Measurements from ENCODE around the gene GALNT9. TPM values are rescaled to one million over a fixed set of nuclear protein-coding genes. Genes with fewer than 3 reads are reported as not detected.

The GALNT9 gene
- total and polyA plus RNA-seq, 7 donors, result 0.28 to 5.0 (median 2.8) TPM; not detected in 2

- Histone ChIP-seq H3K36me3 (no peaks in the 10 kb centered on the region), H3K4me3 (no peak overlapping the region), H3K4me1 (no peaks in the 10 kb centered on the region), H3K27me3 (peaks cover 11 to 52% (median 27%) of the 10 kb centered on the region in 3 donors), H3K9me3 (no peaks in the 10 kb centered on the region), H3K27ac (no peak overlapping the region)
- TF ChIP-seq POLR2AphosphoS5 (IDR thresholded peaks at IDR 0.05), result peak in 1 of 4 donors; percentile 11
- TF ChIP-seq POLR2A (IDR thresholded peaks at IDR 0.05), result no peak
- DNase-seq, result peak; percentile 66
- WGBS, 2 donors, result 80 to 81% methylated on average over 31 of the region's 31 CpGs
- intact Hi-C loops (cut with DNase I), result no loop called here
Observed at GRCh38 chr12:132367071-132367851, 37.9 kb upstream of the GALNT9 start.

DNA sequence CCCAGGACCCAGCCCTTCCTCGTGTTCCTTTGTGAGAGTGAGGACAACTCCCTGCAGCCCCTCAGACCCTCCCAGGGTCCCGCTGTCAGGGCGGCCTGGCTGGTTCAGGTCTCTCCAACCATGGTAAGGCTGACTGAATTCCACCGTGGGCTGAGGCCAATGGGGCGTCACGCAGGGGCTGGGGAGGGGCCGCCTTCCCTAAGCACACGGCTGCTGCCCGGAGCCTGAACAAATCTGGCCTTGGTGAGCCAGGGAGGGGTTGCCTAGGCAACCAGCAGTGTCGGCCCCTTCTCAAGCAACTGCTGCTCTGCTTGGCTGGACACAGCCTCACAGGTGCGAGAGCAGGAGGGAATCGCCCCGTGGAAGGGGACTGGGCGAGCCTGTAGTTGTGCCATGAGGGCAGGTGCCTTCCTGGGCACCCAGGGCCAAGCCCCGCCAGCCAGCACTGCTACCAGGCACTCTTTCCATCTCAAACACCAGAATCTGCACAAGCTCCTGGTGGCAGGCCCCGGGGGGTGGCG lies 37.0 kb upstream of the GALNT9 start:
- no peak overlapping the region for H3K27ac ChIP-seq
- H3K9me3 ChIP-seq, result no peaks in the 10 kb centered on the region
- H3K36me3 ChIP-seq, result no peaks in the 10 kb centered on the region
- 42 to 60% methylated on average over 17 of the region's 17 CpGs for WGBS, 2 donors
- TF ChIP-seq, protein P1, sequence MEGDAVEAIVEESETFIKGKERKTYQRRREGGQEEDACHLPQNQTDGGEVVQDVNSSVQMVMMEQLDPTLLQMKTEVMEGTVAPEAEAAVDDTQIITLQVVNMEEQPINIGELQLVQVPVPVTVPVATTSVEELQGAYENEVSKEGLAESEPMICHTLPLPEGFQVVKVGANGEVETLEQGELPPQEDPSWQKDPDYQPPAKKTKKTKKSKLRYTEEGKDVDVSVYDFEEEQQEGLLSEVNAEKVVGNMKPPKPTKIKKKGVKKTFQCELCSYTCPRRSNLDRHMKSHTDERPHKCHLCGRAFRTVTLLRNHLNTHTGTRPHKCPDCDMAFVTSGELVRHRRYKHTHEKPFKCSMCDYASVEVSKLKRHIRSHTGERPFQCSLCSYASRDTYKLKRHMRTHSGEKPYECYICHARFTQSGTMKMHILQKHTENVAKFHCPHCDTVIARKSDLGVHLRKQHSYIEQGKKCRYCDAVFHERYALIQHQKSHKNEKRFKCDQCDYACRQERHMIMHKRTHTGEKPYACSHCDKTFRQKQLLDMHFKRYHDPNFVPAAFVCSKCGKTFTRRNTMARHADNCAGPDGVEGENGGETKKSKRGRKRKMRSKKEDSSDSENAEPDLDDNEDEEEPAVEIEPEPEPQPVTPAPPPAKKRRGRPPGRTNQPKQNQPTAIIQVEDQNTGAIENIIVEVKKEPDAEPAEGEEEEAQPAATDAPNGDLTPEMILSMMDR (IDR thresholded peaks at IDR 0.05), result no peak
- TF ChIP-seq POLR2AphosphoS5 (IDR thresholded peaks at IDR 0.05) (no peak), EP300 (IDR thresholded peaks at IDR 0.05) (no peak), POLR2A (IDR thresholded peaks at IDR 0.05) (no peak)
- H3K4me3 ChIP-seq, result no peak overlapping the region
- H3K27me3 ChIP-seq, result peaks cover 4 to 43% (median 19%) of the 10 kb centered on the region in 3 donors
- no peaks in the 10 kb centered on the region for H3K4me1 ChIP-seq
- intact Hi-C loops (cut with DNase I), result no loop called here
- DNase-seq, result peak; percentile 42

GRCh38 chr12:132365226-132365625 lies 35.8 kb upstream of the GALNT9 start:
- H3K36me3 ChIP-seq, result no peaks in the 10 kb centered on the region
- no peak for TF ChIP-seq POLR2AphosphoS5 (IDR thresholded peaks at IDR 0.05)
- no peak for TF ChIP-seq POLR2A (IDR thresholded peaks at IDR 0.05)
- TF ChIP-seq, protein P1 (IDR thresholded peaks at IDR 0.05), result no peak
- TF ChIP-seq EP300 (IDR thresholded peaks at IDR 0.05), result no peak
- no peaks in the 10 kb centered on the region for H3K4me1 ChIP-seq
- peaks cover 0 to 32% (median 8%) of the 10 kb centered on the region in 3 donors for H3K27me3 ChIP-seq
- H3K4me3 ChIP-seq, result no peak overlapping the region
- intact Hi-C loops (cut with DNase I), result no loop called here
- whole genome bisulfite sequencing, 2 donors, result 93% methylated on average over 10 of the region's 10 CpGs
- no peak for DNase-seq
- H3K27ac ChIP-seq, result no peak overlapping the region
- no peaks in the 10 kb centered on the region for H3K9me3 ChIP-seq

DNA sequence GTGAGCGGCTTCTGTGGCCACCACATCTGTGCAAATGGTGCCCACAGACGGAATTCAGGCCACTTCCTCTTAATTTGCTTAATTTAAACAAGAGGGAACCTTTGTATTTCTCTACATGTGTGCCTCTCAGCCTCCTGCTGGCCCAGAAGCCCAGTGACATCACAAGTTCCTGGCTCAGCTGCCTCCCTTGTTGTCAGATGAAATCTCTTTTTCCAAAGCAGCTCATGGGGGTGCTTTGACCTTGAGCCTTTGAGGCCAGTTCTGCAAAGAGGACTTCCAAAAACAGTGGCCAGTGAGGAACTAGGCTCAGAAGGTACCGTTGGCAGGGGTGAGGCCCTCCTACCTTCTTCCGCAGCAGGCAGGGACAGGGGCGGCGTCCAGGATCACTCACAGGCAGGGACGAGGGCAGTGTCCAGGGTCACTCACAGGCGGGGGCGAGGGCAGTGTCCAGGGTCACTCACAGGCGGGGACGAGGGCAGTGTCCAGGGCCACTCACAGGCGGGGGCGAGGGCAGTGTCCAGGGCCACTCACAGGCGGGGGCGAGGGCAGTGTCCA lies 35.0 kb upstream of the GALNT9 start:
- no peak overlapping the region for H3K4me3 ChIP-seq
- no peaks in the 10 kb centered on the region for H3K9me3 ChIP-seq
- DNase-seq, result no peak
- WGBS, 2 donors, result 75 to 76% methylated on average over 15 of the region's 15 CpGs
- intact Hi-C loops (cut with DNase I), result no loop called here
- no peaks in the 10 kb centered on the region for H3K36me3 ChIP-seq
- H3K27me3 ChIP-seq, result peaks cover 0 to 23% (median 0%) of the 10 kb centered on the region in 3 donors
- H3K27ac ChIP-seq, result no peak overlapping the region
- no peaks in the 10 kb centered on the region for H3K4me1 ChIP-seq
- TF ChIP-seq EP300 (IDR thresholded peaks at IDR 0.05) (no peak), POLR2A (IDR thresholded peaks at IDR 0.05) (no peak), POLR2AphosphoS5 (IDR thresholded peaks at IDR 0.05) (no peak)
- TF ChIP-seq, protein P1 (IDR thresholded peaks at IDR 0.05), result no peak

- Histone ChIP-seq H3K27ac (no peak overlapping the region), H3K27me3 (peaks cover 0 to 18% (median 0%) of the 10 kb centered on the region in 3 donors), H3K4me1 (no peaks in the 10 kb centered on the region), H3K36me3 (no peaks in the 10 kb centered on the region), H3K4me3 (no peak overlapping the region), H3K9me3 (no peaks in the 10 kb centered on the region)
- TF ChIP-seq POLR2AphosphoS5 (IDR thresholded peaks at IDR 0.05) (no peak), POLR2A (IDR thresholded peaks at IDR 0.05) (no peak), EP300 (IDR thresholded peaks at IDR 0.05) (no peak)
- TF ChIP-seq, protein P1 (IDR thresholded peaks at IDR 0.05), result no peak
- WGBS, 2 donors, result 86 to 87% methylated on average over 22 of the region's 22 CpGs
- peak; percentile 58 for DNase-seq
- intact Hi-C loops (cut with DNase I), result no loop called here
Observed at GRCh38 chr12:132363661-132364347, 34.4 kb upstream of the GALNT9 start.

Measured in sigmoid colon (tissue), 7 donors.